H1 (cell line): ENCODE results near the gene F11R. TPM values are rescaled to one million over a fixed set of nuclear protein-coding genes. Genes with fewer than 3 reads are reported as not detected.
A peak's percentile ranks its signal among the peaks of the same experiment; 100 is the strongest.

Source experiments
- CREB1 ChIP-seq: IDR thresholded peaks from 2 replicates; pipeline ENCODE4 v1.6.1; 2012; ENCODE audit warnings: inconsistent platforms
- CTBP2 ChIP-seq: IDR thresholded peaks from 2 replicates; pipeline ENCODE4 v1.7.0; 2011; ENCODE audit warnings: borderline replicate concordance, mild to moderate bottlenecking, moderate library complexity, mixed read lengths, low read length; ENCODE audit not compliant: insufficient read depth, insufficient read length
- GABPA ChIP-seq: IDR thresholded peaks from 2 replicates; pipeline ENCODE4 v1.6.1; 2011; ENCODE audit warnings: mild to moderate bottlenecking, low read length, moderate library complexity, borderline replicate concordance; ENCODE audit not compliant: insufficient read depth
- HDAC2 ChIP-seq, 2 experiments: fragments of 300-600 bp in 1 of 2; sonication (generic) in 1 of 2; IDR thresholded peaks; 2 replicates each; pipeline ENCODE4 v1.6.1; 2011 to 2012; ENCODE audit warnings: low read depth in 2 of 2, low read length in 2 of 2, mild to moderate bottlenecking in 2 of 2, moderate library complexity in 2 of 2, borderline replicate concordance in 1 of 2, inconsistent platforms in 1 of 2
- KDM4A ChIP-seq: IDR thresholded peaks from one replicate; pipeline ENCODE4 v1.7.1; 2012; ENCODE audit warnings: low read depth, mild to moderate bottlenecking, moderate library complexity, low read length, inconsistent platforms; ENCODE audit not compliant: severe bottlenecking
- NRF1 ChIP-seq: IDR thresholded peaks from 2 replicates; pipeline ENCODE4 v1.6.1; 2011; ENCODE audit warnings: mild to moderate bottlenecking, low read depth, low read length, improper control_type of control experiment
- PHF8 ChIP-seq: fragments of 200-600 bp; sonication (generic); conservative IDR thresholded peaks from 2 replicates; pipeline ENCODE4 v1.7.1; 2012; ENCODE audit warnings: low read depth, mild to moderate bottlenecking, inconsistent platforms, low read length, moderate library complexity
- RFX5 ChIP-seq: IDR thresholded peaks from 2 replicates; pipeline ENCODE4 v1.6.1; 2011; ENCODE audit warnings: low read depth, low read length, improper control_type of control experiment, borderline replicate concordance
- RNF2 ChIP-seq: fragments of 200-900, 300-1000 bp; sonication (generic); IDR thresholded peaks from 2 replicates; pipeline ENCODE4 v1.7.1; 2016; ENCODE audit warnings: borderline replicate concordance, low read depth, mild to moderate bottlenecking, antibody characterized with exemption, low read length; ENCODE audit not compliant: poor library complexity, severe bottlenecking; ENCODE audit errors: missing control alignments
- SAP30 ChIP-seq: fragments of 300-600 bp; sonication (generic); IDR thresholded peaks from 2 replicates; pipeline ENCODE4 v1.7.1; 2012; ENCODE audit warnings: low read length, moderate library complexity, mild to moderate bottlenecking, inconsistent platforms; ENCODE audit not compliant: insufficient read depth, insufficient replicate concordance
- SIX5 ChIP-seq: IDR thresholded peaks from 2 replicates; pipeline ENCODE4 v1.6.1; 2011; ENCODE audit warnings: mild to moderate bottlenecking, low read depth, low read length
- SRF ChIP-seq: IDR thresholded peaks from 2 replicates; pipeline ENCODE4 v1.6.1; 2011; ENCODE audit warnings: mild to moderate bottlenecking, low read depth, low read length, moderate library complexity
- SUZ12 ChIP-seq: fragments of 200-600 bp; sonication (generic); IDR thresholded peaks from 2 replicates; pipeline ENCODE4 v1.6.1; 2012; ENCODE audit warnings: mild to moderate bottlenecking, inconsistent platforms, low read length, moderate library complexity, mixed read lengths
- TAF1 ChIP-seq: IDR thresholded peaks from 2 replicates; pipeline ENCODE4 v1.6.1; 2011; ENCODE audit warnings: mild to moderate bottlenecking, low read depth, low read length
- TBP ChIP-seq: IDR thresholded peaks from 2 replicates; pipeline ENCODE4 v1.6.1; 2011; ENCODE audit warnings: low read depth, low read length, improper control_type of control experiment
- YY1 ChIP-seq: IDR thresholded peaks from 2 replicates; pipeline ENCODE4 v1.6.1; 2011; ENCODE audit warnings: low read depth, mild to moderate bottlenecking, low read length
- polyA plus RNA-seq, 7 experiments: library from polyadenylated mRNA; depleted of rRNA in 3 of 7; stranded (reverse) in 5 of 7; unstranded in 2 of 7; fragments of >200 nt in 5 of 7; fragments of 200-250 nt in 2 of 7; gene quantifications; 1 replicate in 5 of 7; 2 replicates in 1 of 7; 4 replicates in 1 of 7; pipeline versions ENCODE4 v1.2.1 to v1.2.3, GENCODE V29; 2011 to 2013; ENCODE audit warnings: missing spikeins in 2 of 7, mixed read lengths in 2 of 7
- total RNA-seq: library from RNA; stranded (reverse); fragmentation: NEBNext Ultra II Directional; extraction: Animal tissue kit (Norgen Biotek cat#: 25700); gene quantifications from 2 replicates; pipeline ENCODE4 v1.2.1, GENCODE V29; 2021
- TF ChIP-seq, protein P1 (sequence below): IDR thresholded peaks from 2 replicates; pipeline ENCODE4 v1.6.1; 2011; ENCODE audit warnings: low read length, improper control_type of control experiment

F11R gene
- total and polyA plus RNA-seq, 2 of the 8 experiments (the other 6 are each of a cell fraction or from before 2014, with no cell fraction given) = 159 to 200 TPM

DNA sequence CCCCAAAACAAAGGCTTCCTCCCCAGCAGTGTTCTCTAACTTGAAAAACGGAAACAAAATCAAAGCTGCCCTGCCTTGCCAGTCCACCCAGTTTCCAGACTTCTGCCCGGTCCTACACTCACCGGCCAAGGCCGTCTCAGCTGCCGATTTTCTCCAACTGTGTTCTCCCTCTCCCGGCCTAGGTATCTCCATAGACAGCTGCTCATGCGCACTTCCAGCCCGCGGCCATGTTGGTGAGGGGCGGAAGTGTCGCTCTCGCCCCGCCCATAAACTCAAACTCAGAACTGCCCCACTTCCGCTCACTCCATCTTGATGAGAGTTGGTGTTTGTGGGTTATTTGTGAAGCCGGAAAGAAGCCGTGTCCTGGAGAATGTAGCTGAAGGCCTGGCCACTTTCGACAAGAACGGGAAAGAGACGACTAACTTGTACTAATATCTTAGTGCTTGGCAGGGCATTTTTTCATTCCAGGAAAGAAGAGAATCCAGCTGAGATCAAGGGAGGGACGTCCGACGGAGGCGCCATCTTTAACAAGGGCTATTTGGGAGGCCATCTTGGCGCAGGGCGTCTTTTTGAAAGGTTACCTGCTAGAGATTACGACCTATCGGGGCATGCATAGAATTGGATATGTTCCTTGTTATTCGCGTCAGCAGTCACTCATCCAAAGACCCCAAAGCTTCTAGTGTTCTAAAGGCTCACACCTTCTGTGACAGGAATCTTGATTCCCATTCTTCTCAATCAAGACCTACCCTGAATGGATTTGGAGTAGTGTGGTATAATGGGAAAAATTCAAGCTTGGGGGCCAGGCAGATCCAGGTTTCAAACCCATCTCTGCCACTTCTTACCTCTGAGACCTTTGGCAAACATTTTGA is 25.0 kb upstream of the F11R start, which contains the start of gene USF1 (continued):
- no peak for TF ChIP-seq RFX5
- peak; percentile 66 for TF ChIP-seq NRF1
- TF ChIP-seq HDAC2 (IDR thresholded peaks at IDR 0.05; ENCODE audit: borderline replicate concordance in 1 of 2, low read depth in 2 of 2, low read length in 2 of 2) = 0 out of 4 replicates have a peak, but pooled peaks of 1 of the 2 experiments have one; percentile 21
- TF ChIP-seq SUZ12 = no peak
- TF ChIP-seq, protein P1, sequence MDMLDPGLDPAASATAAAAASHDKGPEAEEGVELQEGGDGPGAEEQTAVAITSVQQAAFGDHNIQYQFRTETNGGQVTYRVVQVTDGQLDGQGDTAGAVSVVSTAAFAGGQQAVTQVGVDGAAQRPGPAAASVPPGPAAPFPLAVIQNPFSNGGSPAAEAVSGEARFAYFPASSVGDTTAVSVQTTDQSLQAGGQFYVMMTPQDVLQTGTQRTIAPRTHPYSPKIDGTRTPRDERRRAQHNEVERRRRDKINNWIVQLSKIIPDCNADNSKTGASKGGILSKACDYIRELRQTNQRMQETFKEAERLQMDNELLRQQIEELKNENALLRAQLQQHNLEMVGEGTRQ = no peak
- no peak for TF ChIP-seq CTBP2
- TF ChIP-seq TBP = peak; percentile 76
- TF ChIP-seq PHF8 = peak; percentile 83; the same call in 1 of the 2 replicates
- peak; percentile 44 for TF ChIP-seq SIX5
- TF ChIP-seq SRF = no peak
- TF ChIP-seq KDM4A = peak; percentile 99
- TF ChIP-seq SAP30 = peak; percentile 83
- TF ChIP-seq CREB1 = peak; percentile 64
- TF ChIP-seq RNF2 = no peak
- peak; percentile 98 for TF ChIP-seq YY1
- TF ChIP-seq GABPA = peak; percentile 94
- peak; percentile 90; the same call in 1 of the 2 replicates for TF ChIP-seq TAF1
- TF ChIP-seq, all 59 proteins: peak for 18
